Amygdala (tissue), 56 donors: ENCODE results near the gene IL6.
"Not testable (repeated sequence)": the region's sequence is repeated elsewhere in the genome, so short reads cannot be mapped to it uniquely, and the experiment has no call there.

ENCODE experiments used
- DNase-seq, 56 donors: peaks; one replicate each; lab custom pipeline; 2025; lab: John Stamatoyannopoulos, UW

Gene IL6

GRCh38 chr7:22726907-22727713 lies at the start of gene IL6:
IL6 (plus strand) TSS chr7:22727200; CDS start chr7:22727263, 63 bp downstream.
- DNase-seq: peak in 35 of 56 donors; percentile 5 to 70 (median 36)

- not testable (repeated sequence) for DNase-seq
These were observed 49.7 kb upstream of the IL6 start for GRCh38 chr7:22677263-22677662.

GRCh38 chr7:22677680-22678079 lies 49.3 kb upstream of the IL6 start:
- no peak for DNase-seq

GRCh38 chr7:22680482-22680911 lies 46.5 kb upstream of the IL6 start:
- no peak for DNase-seq

- DNase-seq: no peak
These were observed 45.7 kb upstream of the IL6 start for GRCh38 chr7:22681312-22681711.

- DNase-seq: no peak
These were observed 44.9 kb upstream of the IL6 start for GRCh38 chr7:22681852-22682657.

- no peak for DNase-seq
These were observed 43.6 kb upstream of the IL6 start for GRCh38 chr7:22683379-22683778.

- no peak for DNase-seq
These were observed 40.4 kb upstream of the IL6 start for GRCh38 chr7:22686620-22687019.

GRCh38 chr7:22688084-22688483 lies 38.9 kb upstream of the IL6 start:
- DNase-seq: no peak

- DNase-seq: not testable (repeated sequence)
These were observed 38.1 kb upstream of the IL6 start for GRCh38 chr7:22688934-22689333.

- DNase-seq: no peak
These were observed 32.3 kb upstream of the IL6 start for GRCh38 chr7:22694597-22695207.

- DNase-seq: no peak
These were observed 31.4 kb upstream of the IL6 start for GRCh38 chr7:22695476-22696132.

GRCh38 chr7:22696541-22697228 lies 30.3 kb upstream of the IL6 start:
- no peak for DNase-seq

- DNase-seq: no peak
These were observed 29.6 kb upstream of the IL6 start for GRCh38 chr7:22697322-22697859.

- no peak for DNase-seq
These were observed 29.0 kb upstream of the IL6 start for GRCh38 chr7:22697876-22698606.

- DNase-seq: no peak
These were observed 28.2 kb upstream of the IL6 start for GRCh38 chr7:22698767-22699166.

GRCh38 chr7:22700559-22701002 lies 26.4 kb upstream of the IL6 start:
- DNase-seq: no peak

- no peak for DNase-seq
These were observed 24.5 kb upstream of the IL6 start for GRCh38 chr7:22702516-22702915.
